ENCODE results near the gene CAMKV. TPM values are rescaled to one million over a fixed set of nuclear protein-coding genes. Genes with fewer than 3 reads are reported as not detected.

The CAMKV gene
- total and polyA plus RNA-seq, 2 donors from 2014 or later: 0.16 TPM; not detected in 1

DNA sequence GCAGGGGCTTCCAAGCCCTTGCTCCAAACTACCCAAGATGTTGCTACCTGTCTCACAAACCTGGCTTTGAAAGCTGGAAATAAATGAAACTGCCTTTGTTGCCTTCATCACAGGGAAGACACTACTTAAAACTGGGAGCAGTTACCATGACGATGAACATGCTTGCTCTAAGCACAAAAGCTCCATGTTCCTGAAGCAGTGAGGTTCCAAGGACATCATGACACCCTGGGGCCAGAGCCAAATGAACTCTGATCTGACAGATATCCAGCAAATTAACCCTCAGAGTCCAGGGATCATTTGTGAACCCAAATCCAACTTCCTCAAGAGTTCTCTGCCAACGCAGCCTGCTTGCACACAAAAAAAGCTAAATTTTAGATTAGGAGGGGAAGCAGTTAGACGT is 24.0 kb downstream of the CAMKV start:
- H3K36me3 ChIP-seq (ENCODE audit: control insufficient read depth in 2 of 3, insufficient read depth in 3 of 3, low read length in 3 of 3): no peaks in the 10 kb centered on the region
- no peak overlapping the region for H3K4me3 ChIP-seq (ENCODE audit: low read length in 3 of 3)
- FAIRE-seq (no peak), DNase-seq (no peak)
- H3K9ac ChIP-seq (ENCODE audit: low read length in 3 of 3): no peak overlapping the region
- intact Hi-C loops (cut with DNase I): no loop called here
- TF ChIP-seq, protein P1, sequence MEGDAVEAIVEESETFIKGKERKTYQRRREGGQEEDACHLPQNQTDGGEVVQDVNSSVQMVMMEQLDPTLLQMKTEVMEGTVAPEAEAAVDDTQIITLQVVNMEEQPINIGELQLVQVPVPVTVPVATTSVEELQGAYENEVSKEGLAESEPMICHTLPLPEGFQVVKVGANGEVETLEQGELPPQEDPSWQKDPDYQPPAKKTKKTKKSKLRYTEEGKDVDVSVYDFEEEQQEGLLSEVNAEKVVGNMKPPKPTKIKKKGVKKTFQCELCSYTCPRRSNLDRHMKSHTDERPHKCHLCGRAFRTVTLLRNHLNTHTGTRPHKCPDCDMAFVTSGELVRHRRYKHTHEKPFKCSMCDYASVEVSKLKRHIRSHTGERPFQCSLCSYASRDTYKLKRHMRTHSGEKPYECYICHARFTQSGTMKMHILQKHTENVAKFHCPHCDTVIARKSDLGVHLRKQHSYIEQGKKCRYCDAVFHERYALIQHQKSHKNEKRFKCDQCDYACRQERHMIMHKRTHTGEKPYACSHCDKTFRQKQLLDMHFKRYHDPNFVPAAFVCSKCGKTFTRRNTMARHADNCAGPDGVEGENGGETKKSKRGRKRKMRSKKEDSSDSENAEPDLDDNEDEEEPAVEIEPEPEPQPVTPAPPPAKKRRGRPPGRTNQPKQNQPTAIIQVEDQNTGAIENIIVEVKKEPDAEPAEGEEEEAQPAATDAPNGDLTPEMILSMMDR (IDR thresholded peaks at IDR 0.05; ENCODE audit: borderline replicate concordance, extremely low read depth, insufficient read depth): no peak
- peaks cover 0 to 12% (median 0%) of the 10 kb centered on the region in 3 donors for H3K4me1 ChIP-seq (ENCODE audit: control insufficient read depth in 2 of 3, insufficient read depth in 2 of 3, low read depth in 1 of 3, low read length in 3 of 3)
- no peaks in the 10 kb centered on the region for H3K27me3 ChIP-seq (ENCODE audit: control insufficient read depth, insufficient read depth, low read length)
- no peaks in the 10 kb centered on the region for H3K9me3 ChIP-seq (ENCODE audit: control insufficient read depth in 2 of 3, insufficient read depth in 1 of 3, low read length in 3 of 3)
- H3K27ac ChIP-seq (ENCODE audit: low read depth in 2 of 2, low read length in 2 of 2): peak overlapping the region in 1 of 2 donors; percentile 3

DNA sequence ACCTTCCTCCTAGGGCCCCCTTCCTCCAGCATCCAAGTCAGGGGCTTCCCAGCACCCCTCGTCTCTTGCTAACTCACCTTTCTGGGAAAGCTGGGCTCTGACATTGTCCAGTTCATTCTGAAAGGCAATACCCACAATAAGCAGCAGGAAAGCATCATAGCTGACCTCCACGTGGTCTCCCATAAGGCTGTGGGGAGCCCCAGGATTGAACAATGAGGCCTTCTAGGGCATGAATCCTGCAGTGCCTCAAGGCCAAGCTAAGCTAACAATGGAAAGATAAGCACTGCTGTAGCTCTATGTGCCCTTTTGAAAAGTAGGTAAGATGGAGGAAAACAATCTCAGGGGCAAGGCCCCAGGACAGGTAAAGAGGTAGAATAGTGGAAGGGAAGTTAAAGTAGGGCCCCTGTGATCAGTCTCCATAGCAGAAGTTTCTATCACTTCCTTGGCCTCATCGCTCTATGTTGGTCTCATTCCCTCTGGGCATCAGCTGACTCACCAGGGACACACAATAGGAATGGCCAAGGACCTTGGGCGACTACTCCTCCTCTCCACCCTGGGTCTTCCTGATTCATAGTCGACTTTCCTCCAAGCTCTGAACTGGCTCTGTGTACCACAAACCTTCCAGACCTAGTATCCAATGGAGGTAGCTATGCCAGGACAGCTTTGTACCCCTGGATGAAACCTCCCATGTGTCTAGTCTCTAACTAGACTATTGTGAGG is 25.1 kb downstream of the CAMKV start:
- Histone ChIP-seq H3K9me3 (ENCODE audit: control insufficient read depth in 2 of 3, insufficient read depth in 1 of 3, low read length in 3 of 3) (no peaks in the 10 kb centered on the region), H3K27me3 (ENCODE audit: control insufficient read depth, insufficient read depth, low read length) (no peaks in the 10 kb centered on the region), H3K27ac (ENCODE audit: low read depth in 2 of 2, low read length in 2 of 2) (no peak overlapping the region), H3K4me3 (ENCODE audit: low read length in 3 of 3) (no peak overlapping the region), H3K4me1 (ENCODE audit: control insufficient read depth in 2 of 3, insufficient read depth in 2 of 3, low read depth in 1 of 3, low read length in 3 of 3) (peaks cover 0 to 21% (median 2%) of the 10 kb centered on the region in 3 donors), H3K36me3 (ENCODE audit: control insufficient read depth in 2 of 3, insufficient read depth in 3 of 3, low read length in 3 of 3) (no peaks in the 10 kb centered on the region), H3K9ac (ENCODE audit: low read length in 3 of 3) (no peak overlapping the region)
- TF ChIP-seq, protein P1 (IDR thresholded peaks at IDR 0.05; ENCODE audit: borderline replicate concordance, extremely low read depth, insufficient read depth): no peak
- DNase-seq (no peak), FAIRE-seq (no peak)
- intact Hi-C loops (cut with DNase I): no loop called here

DNA sequence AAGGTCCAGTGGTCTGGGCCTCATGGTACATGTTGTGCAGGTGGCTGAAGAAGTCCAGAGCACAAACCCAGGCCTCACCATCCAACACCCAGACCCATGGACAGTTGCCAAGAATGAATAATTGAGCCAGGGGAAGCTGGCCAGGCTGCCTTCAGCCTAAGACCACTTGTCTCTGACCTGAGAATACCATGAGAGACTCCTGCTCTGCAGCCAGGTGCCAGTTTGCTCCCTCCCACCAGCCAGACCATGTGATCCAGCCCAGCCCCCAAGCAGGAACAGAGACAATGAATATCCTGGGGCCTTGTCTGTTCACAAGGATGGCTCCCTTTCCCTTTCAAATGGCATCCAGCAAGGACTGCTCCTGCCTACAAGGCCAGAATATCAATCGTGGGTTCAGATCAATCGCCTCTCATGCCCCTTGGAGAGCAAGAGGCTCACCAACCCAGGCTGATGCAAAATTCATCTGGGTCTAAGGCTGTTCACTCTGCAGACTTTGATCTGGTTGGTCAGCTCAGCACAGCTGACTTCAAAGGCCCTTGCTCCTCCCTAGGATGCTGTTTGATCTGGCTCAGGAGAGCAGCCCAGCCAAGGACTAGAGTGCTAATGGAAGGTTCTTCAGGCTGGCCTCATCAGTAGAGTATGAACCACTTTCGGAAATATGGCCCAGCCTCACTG is 26.7 kb downstream of the CAMKV start:
- TF ChIP-seq, protein P1 (IDR thresholded peaks at IDR 0.05; ENCODE audit: borderline replicate concordance, extremely low read depth, insufficient read depth): no peak
- Histone ChIP-seq H3K27me3 (ENCODE audit: control insufficient read depth, insufficient read depth, low read length) (no peaks in the 10 kb centered on the region), H3K4me3 (ENCODE audit: low read length in 3 of 3) (no peak overlapping the region), H3K27ac (ENCODE audit: low read depth in 2 of 2, low read length in 2 of 2) (no peak overlapping the region), H3K36me3 (ENCODE audit: control insufficient read depth in 2 of 3, insufficient read depth in 3 of 3, low read length in 3 of 3) (no peaks in the 10 kb centered on the region), H3K9ac (ENCODE audit: low read length in 3 of 3) (no peak overlapping the region), H3K4me1 (ENCODE audit: control insufficient read depth in 2 of 3, insufficient read depth in 2 of 3, low read depth in 1 of 3, low read length in 3 of 3) (peaks cover 0 to 25% (median 4%) of the 10 kb centered on the region in 3 donors), H3K9me3 (ENCODE audit: control insufficient read depth in 2 of 3, insufficient read depth in 1 of 3, low read length in 3 of 3) (no peaks in the 10 kb centered on the region)
- no peak for DNase-seq
- intact Hi-C loops (cut with DNase I): no loop called here
- FAIRE-seq: no peak

Measured in kidney (tissue), 14 donors.